ENCODE data around the gene CBFA2T2.

DNA sequence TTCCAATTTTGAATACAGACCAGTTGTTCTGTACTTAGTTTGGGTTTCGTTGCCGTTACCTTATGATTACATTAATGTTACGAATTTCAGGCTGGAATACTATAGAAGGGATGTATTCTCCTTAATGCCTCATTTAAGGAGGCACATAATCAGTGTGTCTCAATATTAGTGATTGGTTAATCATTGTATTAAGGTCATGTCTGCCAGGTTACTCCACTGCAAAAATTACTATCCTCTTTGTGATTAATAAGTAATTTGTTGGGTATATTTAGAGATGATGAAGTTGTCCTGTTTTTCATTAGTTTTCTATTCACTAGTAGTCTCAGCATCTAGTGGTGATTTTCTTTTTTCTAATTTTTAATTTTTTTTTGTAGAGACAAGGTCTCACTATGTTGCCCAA, 66.3 kb downstream of the CBFA2T2 start:
- no peak for TF ChIP-seq POLR2A (IDR thresholded peaks at IDR 0.05)
- TF ChIP-seq, protein P1, sequence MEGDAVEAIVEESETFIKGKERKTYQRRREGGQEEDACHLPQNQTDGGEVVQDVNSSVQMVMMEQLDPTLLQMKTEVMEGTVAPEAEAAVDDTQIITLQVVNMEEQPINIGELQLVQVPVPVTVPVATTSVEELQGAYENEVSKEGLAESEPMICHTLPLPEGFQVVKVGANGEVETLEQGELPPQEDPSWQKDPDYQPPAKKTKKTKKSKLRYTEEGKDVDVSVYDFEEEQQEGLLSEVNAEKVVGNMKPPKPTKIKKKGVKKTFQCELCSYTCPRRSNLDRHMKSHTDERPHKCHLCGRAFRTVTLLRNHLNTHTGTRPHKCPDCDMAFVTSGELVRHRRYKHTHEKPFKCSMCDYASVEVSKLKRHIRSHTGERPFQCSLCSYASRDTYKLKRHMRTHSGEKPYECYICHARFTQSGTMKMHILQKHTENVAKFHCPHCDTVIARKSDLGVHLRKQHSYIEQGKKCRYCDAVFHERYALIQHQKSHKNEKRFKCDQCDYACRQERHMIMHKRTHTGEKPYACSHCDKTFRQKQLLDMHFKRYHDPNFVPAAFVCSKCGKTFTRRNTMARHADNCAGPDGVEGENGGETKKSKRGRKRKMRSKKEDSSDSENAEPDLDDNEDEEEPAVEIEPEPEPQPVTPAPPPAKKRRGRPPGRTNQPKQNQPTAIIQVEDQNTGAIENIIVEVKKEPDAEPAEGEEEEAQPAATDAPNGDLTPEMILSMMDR (IDR thresholded peaks at IDR 0.05) = no peak
